Renal cortex interstitium (tissue), 11 donors: ENCODE measurements around the gene MED15. TPM values are rescaled to one million over a fixed set of nuclear protein-coding genes. Genes with fewer than 3 reads are reported as not detected.

ENCODE experiments used
- DNase-seq, 11 donors: peaks; one replicate each; pipeline ENCODE4 v3.0.0-alpha.2; 2013; ENCODE audit warnings: low read depth in 9 of 11, low spot score in 4 of 11; ENCODE audit errors: extremely low read depth in 1 of 11
- polyA plus RNA-seq, 3 donors: library from polyadenylated mRNA; unstranded; fragments of 120-200 nt; gene quantifications; one replicate each; pipeline ENCODE4 v1.2.1, GENCODE V29; 2013; ENCODE audit not compliant: insufficient read length in 3 of 3

The MED15 gene
- polyA plus RNA-seq, 3 donors, result 37.3 to 62.5 (median 49.0) TPM

GRCh38 chr22:20626811-20627210 lies 119.4 kb downstream of the MED15 start:
- DNase-seq, result no peak

- DNase-seq, result no peak
Observed at GRCh38 chr22:20627432-20627831, 120.0 kb downstream of the MED15 start.

GRCh38 chr22:20628081-20628939 lies 120.9 kb downstream of the MED15 start:
- no peak for DNase-seq

- no peak for DNase-seq
Observed at GRCh38 chr22:20629401-20629800, 122.0 kb downstream of the MED15 start.

GRCh38 chr22:20630873-20631617 lies 123.6 kb downstream of the MED15 start:
- no peak for DNase-seq

- no peak for DNase-seq
Observed at GRCh38 chr22:20632082-20632481, 124.7 kb downstream of the MED15 start.

GRCh38 chr22:20632518-20632917 lies 125.1 kb downstream of the MED15 start:
- no peak for DNase-seq

- no peak for DNase-seq
Observed at GRCh38 chr22:20634560-20635226, 127.3 kb downstream of the MED15 start.

- DNase-seq, result no peak
Observed at GRCh38 chr22:20635227-20635591, 127.8 kb downstream of the MED15 start.

- DNase-seq, result no peak
Observed at GRCh38 chr22:20636075-20636812, 128.8 kb downstream of the MED15 start.

- no peak for DNase-seq
Observed at GRCh38 chr22:20636945-20637344, 129.5 kb downstream of the MED15 start.

Other genes starting within 250 kb of the MED15 start
- gene RTN4R, start 239.3 kb upstream of the MED15 start, polyA plus RNA-seq, result 10 to 100 TPM in 1 of 3 donors, 1 to 10 TPM in 2; 4.6 to 10.3 (median 7.1) TPM
- gene DGCR6L, start 187.6 kb upstream of the MED15 start, polyA plus RNA-seq, result 10 to 100 TPM; 38.1 to 63.0 (median 52.5) TPM
- 10 to 100 TPM; 13.3 to 19.8 (median 18.1) TPM for gene ZNF74, start 113.5 kb upstream of the MED15 start, polyA plus RNA-seq
- gene SCARF2, start 69.8 kb upstream of the MED15 start, polyA plus RNA-seq, result 10 to 100 TPM; 12.3 to 24.2 (median 22.5) TPM
- 10 to 100 TPM; 27.9 to 40.1 (median 35.8) TPM for gene KLHL22, start 11.8 kb upstream of the MED15 start, polyA plus RNA-seq